Measurements from ENCODE around the gene ITGA3. TPM values are rescaled to one million over a fixed set of nuclear protein-coding genes. Genes with fewer than 3 reads are reported as not detected.

Gene ITGA3
- total RNA-seq, 4 donors from 2014 or later = 14.3 to 73.1 (median 33.4) TPM

DNA sequence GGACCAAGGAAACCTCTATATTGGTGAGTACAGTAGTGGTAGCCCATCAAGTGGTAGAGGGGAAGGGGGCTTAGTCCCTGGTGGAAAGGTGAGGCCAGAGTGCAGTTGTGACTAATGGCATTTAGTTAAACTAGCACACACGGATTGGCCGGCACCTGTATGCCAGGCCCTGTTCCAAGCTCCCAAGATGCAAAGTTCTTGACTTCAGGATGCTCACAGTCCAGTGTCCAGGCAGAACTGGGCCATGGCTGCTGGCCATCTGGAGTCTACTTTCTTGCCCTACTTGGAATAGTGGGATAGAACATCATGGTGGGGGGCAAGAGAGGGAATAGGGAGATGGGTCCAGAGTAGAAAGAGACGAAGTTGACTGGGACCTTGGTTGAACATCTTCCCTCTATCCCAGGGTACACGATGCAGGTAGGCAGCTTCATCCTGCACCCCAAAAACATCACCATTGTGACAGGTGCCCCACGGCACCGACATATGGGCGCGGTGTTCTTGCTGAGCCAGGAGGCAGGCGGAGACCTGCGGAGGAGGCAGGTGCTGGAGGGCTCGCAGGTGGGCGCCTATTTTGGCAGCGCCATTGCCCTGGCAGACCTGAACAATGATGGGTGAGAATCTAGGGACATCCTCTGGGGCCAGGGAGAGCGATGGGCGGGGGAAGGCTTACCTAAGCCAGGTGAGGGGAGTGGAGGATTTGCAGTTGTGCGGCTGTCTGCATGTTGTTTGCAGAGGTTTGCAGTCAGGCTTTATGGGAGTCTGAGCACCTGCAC is 15.2 kb downstream of the ITGA3 start:
- no peak overlapping the region for H3K4me3 ChIP-seq
- TF ChIP-seq CTCF (IDR thresholded peaks at IDR 0.05) (no peak), POLR2A (IDR thresholded peaks at IDR 0.05) (no peak)
- no peak overlapping the region for H3K27ac ChIP-seq
- no peak for DNase-seq
- intact Hi-C loops (cut with DNase I; ENCODE audit: low total_unique reads) = no loop called here
- H3K4me1 ChIP-seq = no peaks in the 10 kb centered on the region
- no peaks in the 10 kb centered on the region for H3K27me3 ChIP-seq
- H3K9me3 ChIP-seq = no peaks in the 10 kb centered on the region
- H3K36me3 ChIP-seq = no peaks in the 10 kb centered on the region

GRCh38 chr17:50071692-50072091 is 15.8 kb downstream of the ITGA3 start:
- no peak for TF ChIP-seq POLR2A (IDR thresholded peaks at IDR 0.05)
- TF ChIP-seq CTCF (IDR thresholded peaks at IDR 0.05) = no peak
- H3K27me3 ChIP-seq = no peaks in the 10 kb centered on the region
- no peak for DNase-seq
- no peak overlapping the region for H3K27ac ChIP-seq
- H3K4me3 ChIP-seq = no peak overlapping the region
- no peaks in the 10 kb centered on the region for H3K36me3 ChIP-seq
- no peaks in the 10 kb centered on the region for H3K9me3 ChIP-seq
- H3K4me1 ChIP-seq = no peaks in the 10 kb centered on the region
- intact Hi-C loops (cut with DNase I; ENCODE audit: low total_unique reads) = no loop called here

DNA sequence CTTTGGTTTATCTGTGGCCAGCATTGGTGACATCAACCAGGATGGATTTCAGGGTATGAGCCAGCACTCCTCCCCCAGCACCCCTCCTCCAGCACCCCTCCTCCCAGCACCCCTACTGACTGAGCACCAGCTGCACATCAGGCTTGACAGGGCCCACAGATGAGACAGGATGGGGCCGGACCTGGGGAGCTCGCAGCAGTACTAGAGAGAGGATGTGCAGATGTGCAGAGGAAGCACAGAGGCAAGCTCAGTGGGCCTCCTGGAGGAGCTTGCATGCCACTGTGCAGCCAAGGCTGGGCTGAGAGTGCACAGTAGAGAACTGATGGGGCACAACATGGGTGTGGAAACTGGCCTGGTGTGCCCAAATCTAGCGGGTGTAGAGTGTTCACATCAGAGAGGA is 16.2 kb downstream of the ITGA3 start:
- Histone ChIP-seq H3K27ac (no peak overlapping the region), H3K27me3 (no peaks in the 10 kb centered on the region), H3K9me3 (no peaks in the 10 kb centered on the region), H3K36me3 (no peaks in the 10 kb centered on the region), H3K4me1 (no peaks in the 10 kb centered on the region), H3K4me3 (no peak overlapping the region)
- TF ChIP-seq CTCF (IDR thresholded peaks at IDR 0.05) = no peak
- no peak for TF ChIP-seq POLR2A (IDR thresholded peaks at IDR 0.05)
- intact Hi-C loops (cut with DNase I; ENCODE audit: low total_unique reads) = no loop called here
- no peak for DNase-seq

GRCh38 chr17:50072925-50073324 is 17.0 kb downstream of the ITGA3 start:
- Histone ChIP-seq H3K27ac (no peak overlapping the region), H3K4me3 (no peak overlapping the region), H3K27me3 (no peaks in the 10 kb centered on the region), H3K36me3 (no peaks in the 10 kb centered on the region), H3K4me1 (no peaks in the 10 kb centered on the region), H3K9me3 (no peaks in the 10 kb centered on the region)
- TF ChIP-seq POLR2A (IDR thresholded peaks at IDR 0.05) = no peak
- no peak for TF ChIP-seq CTCF (IDR thresholded peaks at IDR 0.05)
- DNase-seq = no peak
- intact Hi-C loops (cut with DNase I; ENCODE audit: low total_unique reads) = no loop called here

DNA sequence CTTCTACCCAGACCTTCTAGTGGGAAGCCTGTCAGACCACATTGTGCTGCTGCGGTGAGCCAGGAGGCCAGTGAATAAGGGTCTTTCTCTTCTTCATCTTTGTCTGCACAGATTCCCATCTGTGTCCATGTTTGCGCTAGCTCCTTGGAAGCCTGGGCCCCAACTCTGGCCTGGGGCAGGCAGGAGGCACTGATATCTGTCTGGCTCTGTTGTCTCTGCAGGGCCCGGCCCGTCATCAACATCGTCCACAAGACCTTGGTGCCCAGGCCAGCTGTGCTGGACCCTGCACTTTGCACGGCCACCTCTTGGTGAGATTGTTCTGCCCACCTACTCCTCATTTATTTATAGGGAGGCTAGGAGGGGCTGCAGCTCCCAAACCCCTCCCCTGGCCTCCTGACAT is 18.3 kb downstream of the ITGA3 start:
- no peaks in the 10 kb centered on the region for H3K4me1 ChIP-seq
- no peaks in the 10 kb centered on the region for H3K27me3 ChIP-seq
- H3K4me3 ChIP-seq = no peak overlapping the region
- DNase-seq = no peak
- TF ChIP-seq POLR2A (IDR thresholded peaks at IDR 0.05) (no peak), CTCF (IDR thresholded peaks at IDR 0.05) (no peak)
- intact Hi-C loops (cut with DNase I; ENCODE audit: low total_unique reads) = no loop called here
- no peak overlapping the region for H3K27ac ChIP-seq
- no peaks in the 10 kb centered on the region for H3K9me3 ChIP-seq
- H3K36me3 ChIP-seq = no peaks in the 10 kb centered on the region
